ENCODE results near the gene ZBTB14.

GRCh38 chr18:5303636-5304035 lies 8.1 kb upstream of the ZBTB14 start:
- no peak for TF ChIP-seq EZH2phosphoT487 (conservative IDR thresholded peaks at IDR 0.05; ENCODE audit: low read length)
- TF ChIP-seq CTCF (IDR thresholded peaks at IDR 0.05; ENCODE audit: insufficient read depth, low read length, poor library complexity, severe bottlenecking): no peak

All from SU-DHL-6 (cell line).